Endodermal cell (in vitro differentiated cells): ENCODE results near the gene CALML6. TPM values are rescaled to one million over a fixed set of nuclear protein-coding genes. Genes with fewer than 3 reads are reported as not detected.

Experiments
- DNase-seq: peaks from one replicate; pipeline ENCODE4 v3.0.0-alpha.2; 2017
- H3K27ac ChIP-seq: 2 replicates; pipeline ENCODE4 v1.5.1; 2013; ENCODE audit warnings: mild to moderate bottlenecking, low read depth, low read length, moderate library complexity
- H3K27me3 ChIP-seq: 2 replicates; pipeline ENCODE4 v1.6.1; 2013; ENCODE audit warnings: mild to moderate bottlenecking, low read length, moderate library complexity; ENCODE audit not compliant: insufficient read depth, control insufficient read depth, poor library complexity, severe bottlenecking
- H3K36me3 ChIP-seq: 2 replicates; pipeline ENCODE4 v1.7.0; 2013; ENCODE audit warnings: mild to moderate bottlenecking, low read length, moderate library complexity; ENCODE audit not compliant: control insufficient read depth, insufficient read depth
- H3K4me1 ChIP-seq: one replicate; pipeline ENCODE4 v1.7.0; 2013; ENCODE audit warnings: low read length; ENCODE audit not compliant: control insufficient read depth, insufficient read depth
- H3K4me3 ChIP-seq: 2 replicates; pipeline ENCODE4 v1.5.1; 2013; ENCODE audit warnings: mild to moderate bottlenecking, low read length, moderate library complexity
- H3K9ac ChIP-seq: 2 replicates; pipeline ENCODE4 v1.6.1; 2013; ENCODE audit warnings: mild to moderate bottlenecking, low read length, moderate library complexity; ENCODE audit not compliant: poor library complexity, severe bottlenecking; ENCODE audit errors: extremely low read depth
- H3K9me3 ChIP-seq: 2 replicates; pipeline ENCODE4 v1.6.1; 2013; ENCODE audit warnings: mild to moderate bottlenecking, low read length, moderate library complexity; ENCODE audit not compliant: control insufficient read depth
- H3K27ac Mint-ChIP-seq: 2 replicates; pipeline ENCODE4 v1.8.0; 2020; ENCODE audit warnings: mixed read lengths
- H3K27me3 Mint-ChIP-seq: 2 replicates; pipeline ENCODE4 v1.8.0; 2021; ENCODE audit warnings: mild to moderate bottlenecking, mixed read lengths; ENCODE audit not compliant: insufficient read depth
- H3K36me3 Mint-ChIP-seq: 2 replicates; pipeline ENCODE4 v1.8.0; 2020; ENCODE audit warnings: low read depth, mixed read lengths
- H3K4me1 Mint-ChIP-seq: 2 replicates; pipeline ENCODE4 v1.8.0; 2020; ENCODE audit warnings: mixed read lengths
- H3K4me3 Mint-ChIP-seq: 2 replicates; pipeline ENCODE4 v1.8.0; 2020; ENCODE audit warnings: mild to moderate bottlenecking, moderate library complexity, mixed read lengths
- H3K9me3 Mint-ChIP-seq: 2 replicates; pipeline ENCODE4 v1.8.0; 2020; ENCODE audit warnings: mild to moderate bottlenecking, mixed read lengths
- WGBS, 2 experiments: methylation state at CpG; one replicate each; pipeline versions ENCODE4 v1.1.5 to v1.1.7; 2013; ENCODE audit warnings: missing lambda C conversion rate in 2 of 2, mixed read lengths in 1 of 2; ENCODE audit not compliant: insufficient coverage in 1 of 2, insufficient read length in 1 of 2; 5-methylcytosine and 5-hydroxymethylcytosine counted together
- total RNA-seq, 2 donors: library from RNA; stranded (reverse); fragmentation: NEBNext Ultra II Directional in 1 of 2; extraction: Animal tissue kit (Norgen Biotek cat#: 25700) in 1 of 2; gene quantifications; 2 replicates in 1 of 2; 3 replicates in 1 of 2; pipeline ENCODE4 v1.2.1, GENCODE V29; 2021
- TF ChIP-seq, protein P1 (sequence below): fragments of 200-600 bp; sonication (generic); conservative IDR thresholded peaks from 2 replicates; pipeline ENCODE4 v1.5.0; 2021; ENCODE audit warnings: antibody characterized with exemption, mild to moderate bottlenecking

Gene CALML6
- total RNA-seq, 2 donors from 2014 or later = 0.89 to 1.4 TPM

DNA sequence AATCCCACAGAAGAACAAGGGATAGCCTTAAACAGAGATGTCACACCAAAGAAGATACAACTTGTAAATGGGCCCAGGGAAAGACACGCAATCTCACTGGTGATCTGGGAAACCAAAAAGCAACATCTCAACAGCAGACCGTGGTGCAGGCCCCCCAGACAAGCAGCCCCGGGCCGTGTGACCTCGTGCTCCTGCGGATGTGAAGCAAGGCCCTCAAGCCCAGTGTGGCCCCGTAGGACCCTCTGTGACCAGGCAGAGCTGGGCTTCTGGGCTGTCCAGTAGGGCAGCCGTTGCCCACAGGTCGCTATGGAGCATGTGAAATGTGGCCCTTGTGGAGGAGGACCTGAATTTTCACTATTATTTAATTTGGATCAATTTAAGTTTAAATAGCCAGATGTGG, 39.0 kb downstream of the CALML6 start:
- H3K36me3 Mint-ChIP-seq = no peaks in the 10 kb centered on the region
- H3K4me3 ChIP-seq = no peak overlapping the region
- H3K9me3 ChIP-seq = no peaks in the 10 kb centered on the region
- peaks cover 6% of the 10 kb centered on the region for H3K9me3 Mint-ChIP-seq
- WGBS, 2 experiments = 93 to 100% methylated on average over 4 to 9 of the region's 9 CpGs
- no peak overlapping the region for H3K4me3 Mint-ChIP-seq
- no peak overlapping the region for H3K27ac ChIP-seq
- H3K27me3 ChIP-seq = no peaks in the 10 kb centered on the region
- no peak for DNase-seq
- H3K4me1 ChIP-seq = no peaks in the 10 kb centered on the region
- no peak overlapping the region for H3K27ac Mint-ChIP-seq
- no peaks in the 10 kb centered on the region for H3K27me3 Mint-ChIP-seq
- TF ChIP-seq, protein P1, sequence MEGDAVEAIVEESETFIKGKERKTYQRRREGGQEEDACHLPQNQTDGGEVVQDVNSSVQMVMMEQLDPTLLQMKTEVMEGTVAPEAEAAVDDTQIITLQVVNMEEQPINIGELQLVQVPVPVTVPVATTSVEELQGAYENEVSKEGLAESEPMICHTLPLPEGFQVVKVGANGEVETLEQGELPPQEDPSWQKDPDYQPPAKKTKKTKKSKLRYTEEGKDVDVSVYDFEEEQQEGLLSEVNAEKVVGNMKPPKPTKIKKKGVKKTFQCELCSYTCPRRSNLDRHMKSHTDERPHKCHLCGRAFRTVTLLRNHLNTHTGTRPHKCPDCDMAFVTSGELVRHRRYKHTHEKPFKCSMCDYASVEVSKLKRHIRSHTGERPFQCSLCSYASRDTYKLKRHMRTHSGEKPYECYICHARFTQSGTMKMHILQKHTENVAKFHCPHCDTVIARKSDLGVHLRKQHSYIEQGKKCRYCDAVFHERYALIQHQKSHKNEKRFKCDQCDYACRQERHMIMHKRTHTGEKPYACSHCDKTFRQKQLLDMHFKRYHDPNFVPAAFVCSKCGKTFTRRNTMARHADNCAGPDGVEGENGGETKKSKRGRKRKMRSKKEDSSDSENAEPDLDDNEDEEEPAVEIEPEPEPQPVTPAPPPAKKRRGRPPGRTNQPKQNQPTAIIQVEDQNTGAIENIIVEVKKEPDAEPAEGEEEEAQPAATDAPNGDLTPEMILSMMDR = no peak
- peaks cover 5% of the 10 kb centered on the region for H3K4me1 Mint-ChIP-seq
- no peaks in the 10 kb centered on the region for H3K36me3 ChIP-seq
- H3K9ac ChIP-seq = no peak overlapping the region

DNA sequence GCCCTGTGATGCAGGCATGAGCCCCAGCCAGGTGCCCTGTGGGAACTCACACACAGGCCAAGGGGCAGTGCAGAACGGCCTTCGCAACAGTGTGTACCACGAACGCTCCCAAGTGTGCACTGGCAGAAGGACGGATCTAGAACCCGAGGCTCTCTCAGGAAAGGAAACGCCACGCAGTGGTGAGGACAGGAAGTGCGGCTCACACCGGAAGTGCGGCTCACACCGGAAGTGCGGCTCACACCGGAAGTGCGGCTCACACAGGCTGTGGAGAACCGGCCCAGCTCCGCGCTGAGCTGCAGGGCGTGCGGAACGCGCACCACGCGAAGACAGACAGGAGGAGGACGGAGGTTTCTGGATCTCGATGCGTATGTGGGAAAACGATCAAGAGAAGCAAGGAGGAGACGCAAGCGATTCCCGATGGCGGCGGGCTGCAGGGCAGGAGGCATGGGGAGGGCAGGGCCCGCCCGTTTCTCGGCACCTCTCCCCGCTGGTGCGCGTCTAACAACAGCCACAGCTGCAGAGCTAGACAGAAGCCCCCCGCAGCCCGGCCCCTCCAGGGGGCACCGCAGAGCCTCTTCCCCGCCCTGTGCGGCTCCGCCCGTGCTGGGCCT, 39.9 kb downstream of the CALML6 start:
- Histone ChIP-seq H3K36me3 (no peaks in the 10 kb centered on the region), H3K9ac (no peak overlapping the region), H3K4me1 (no peaks in the 10 kb centered on the region), H3K27ac (no peak overlapping the region), H3K27me3 (no peaks in the 10 kb centered on the region), H3K4me3 (no peak overlapping the region), H3K9me3 (no peaks in the 10 kb centered on the region)
- H3K4me3 Mint-ChIP-seq = no peak overlapping the region
- peak; percentile 70 for DNase-seq
- WGBS, 2 experiments = 88 to 89% methylated on average over 46 of the region's 46 CpGs
- H3K9me3 Mint-ChIP-seq = peaks cover 6% of the 10 kb centered on the region
- TF ChIP-seq, protein P1 = peak; percentile 61
- peaks cover 5% of the 10 kb centered on the region for H3K4me1 Mint-ChIP-seq
- H3K36me3 Mint-ChIP-seq = no peaks in the 10 kb centered on the region
- no peaks in the 10 kb centered on the region for H3K27me3 Mint-ChIP-seq
- peak overlapping the region; percentile 69 for H3K27ac Mint-ChIP-seq

GRCh38 chr1:1955621-1956094, 40.6 kb downstream of the CALML6 start:
- peaks cover 5% of the 10 kb centered on the region for H3K9me3 Mint-ChIP-seq
- Histone ChIP-seq H3K27me3 (no peaks in the 10 kb centered on the region), H3K4me1 (no peaks in the 10 kb centered on the region), H3K27ac (peak overlapping the region; percentile 29), H3K9ac (no peak overlapping the region), H3K4me3 (no peak overlapping the region), H3K9me3 (no peaks in the 10 kb centered on the region), H3K36me3 (no peaks in the 10 kb centered on the region)
- H3K27me3 Mint-ChIP-seq = no peaks in the 10 kb centered on the region
- TF ChIP-seq, protein P1 = no peak
- H3K36me3 Mint-ChIP-seq = no peaks in the 10 kb centered on the region
- H3K27ac Mint-ChIP-seq = no peak overlapping the region
- DNase-seq = no peak
- WGBS, 2 experiments = 83 to 85% methylated on average over 6 to 14 of the region's 14 CpGs
- H3K4me3 Mint-ChIP-seq = no peak overlapping the region
- peaks cover 5% of the 10 kb centered on the region for H3K4me1 Mint-ChIP-seq
